Putamen (tissue), 1 donor: ENCODE data around the gene TRAF2.

Experiments used
- DNase-seq: peaks from one replicate; pipeline ENCODE4 v3.0.0-alpha.2; 2016; ENCODE audit warnings: low spot score

Gene TRAF2

DNA sequence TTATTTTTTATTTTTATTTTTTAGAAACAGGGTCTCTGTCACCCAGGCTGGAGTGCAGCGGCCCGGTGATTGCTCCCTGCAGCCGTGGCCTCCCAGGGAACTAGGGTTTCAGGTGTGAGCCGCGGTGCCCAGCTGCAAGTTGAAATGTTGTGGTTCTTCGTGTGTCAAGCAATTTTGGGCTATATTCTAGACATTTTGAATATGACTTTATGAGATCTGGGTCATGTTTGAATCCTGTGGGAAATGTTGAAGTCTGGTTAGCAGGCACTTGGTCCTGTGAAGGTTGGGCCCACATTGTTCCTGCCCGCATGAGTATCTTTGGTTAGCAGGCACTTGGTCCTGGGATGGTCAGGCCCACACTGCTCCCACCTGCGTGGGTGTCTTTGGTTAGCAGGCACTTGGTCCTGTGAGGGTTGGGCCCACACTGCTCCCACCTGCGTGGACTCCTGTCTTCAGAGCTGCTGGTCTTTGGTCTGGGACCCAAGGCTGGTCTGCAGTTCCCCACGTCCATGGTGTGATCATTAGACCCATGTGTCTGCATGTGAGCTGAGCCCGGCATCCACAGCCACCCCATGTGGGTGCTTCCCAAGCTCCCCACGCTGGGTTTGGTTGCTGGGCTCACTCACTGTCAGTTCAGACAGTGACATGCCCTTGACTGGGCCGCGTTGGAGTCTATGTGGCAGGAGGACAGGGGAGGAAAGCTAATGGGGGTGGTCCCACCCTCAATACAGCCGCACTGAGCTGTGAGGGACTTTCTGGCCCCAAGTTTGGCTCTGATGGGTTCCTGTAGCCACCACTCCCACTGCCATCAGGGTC, 51.1 kb downstream of the TRAF2 start:
- DNase-seq = no peak

DNA sequence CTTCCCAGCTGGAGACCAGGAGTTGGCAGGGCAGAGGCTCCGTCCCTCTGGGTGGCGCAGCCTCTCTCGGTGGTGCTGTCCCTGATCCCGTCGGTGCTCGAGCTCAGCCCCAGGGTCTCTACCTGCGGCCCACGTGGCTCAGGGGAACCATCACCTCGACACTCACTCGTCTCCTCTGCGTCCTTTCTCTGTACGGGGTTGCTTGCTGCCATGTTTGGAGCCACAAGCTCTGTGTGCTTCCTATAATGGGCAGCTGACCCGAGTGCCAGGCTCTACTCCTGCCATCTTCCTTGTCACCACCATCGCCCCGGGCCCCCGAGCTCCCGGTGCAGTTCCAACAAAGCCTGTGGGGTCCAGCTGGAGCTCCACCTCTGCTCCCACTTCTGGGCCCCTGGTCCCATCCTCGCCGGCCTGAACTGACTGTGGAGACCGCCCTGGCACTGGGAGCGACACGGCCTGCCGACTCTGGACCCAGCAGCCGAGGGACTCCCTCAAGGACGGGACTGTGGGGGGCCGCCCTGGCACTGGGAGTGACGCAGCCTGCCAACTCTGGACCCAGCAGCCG, 53.2 kb downstream of the TRAF2 start:
- DNase-seq = no peak

DNA sequence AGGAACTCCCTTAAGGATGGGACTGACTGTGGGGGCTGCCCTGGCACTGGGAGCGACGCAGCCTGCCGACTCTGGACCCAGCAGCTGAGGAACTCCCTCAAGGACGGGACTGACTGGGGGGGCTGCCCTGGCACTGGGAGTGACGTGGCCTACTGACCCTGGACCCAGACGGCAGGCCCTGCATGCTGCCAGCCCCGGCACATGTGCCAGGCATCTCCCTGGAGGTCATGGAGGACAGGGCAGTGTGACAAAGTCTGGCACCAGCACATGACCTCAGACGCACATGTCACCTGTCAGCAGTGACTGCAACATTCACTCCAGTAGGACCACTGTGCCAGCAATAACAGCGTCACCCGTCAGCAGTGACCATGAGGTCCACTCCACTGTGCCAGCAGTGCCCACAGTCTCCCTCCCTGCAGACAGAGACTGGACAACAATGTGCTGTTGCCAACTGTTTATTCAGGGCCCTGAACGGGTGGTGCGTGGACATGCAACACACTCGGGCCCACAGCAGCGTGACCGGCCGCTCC, 53.7 kb downstream of the TRAF2 start:
- DNase-seq = peak; percentile 86

DNA sequence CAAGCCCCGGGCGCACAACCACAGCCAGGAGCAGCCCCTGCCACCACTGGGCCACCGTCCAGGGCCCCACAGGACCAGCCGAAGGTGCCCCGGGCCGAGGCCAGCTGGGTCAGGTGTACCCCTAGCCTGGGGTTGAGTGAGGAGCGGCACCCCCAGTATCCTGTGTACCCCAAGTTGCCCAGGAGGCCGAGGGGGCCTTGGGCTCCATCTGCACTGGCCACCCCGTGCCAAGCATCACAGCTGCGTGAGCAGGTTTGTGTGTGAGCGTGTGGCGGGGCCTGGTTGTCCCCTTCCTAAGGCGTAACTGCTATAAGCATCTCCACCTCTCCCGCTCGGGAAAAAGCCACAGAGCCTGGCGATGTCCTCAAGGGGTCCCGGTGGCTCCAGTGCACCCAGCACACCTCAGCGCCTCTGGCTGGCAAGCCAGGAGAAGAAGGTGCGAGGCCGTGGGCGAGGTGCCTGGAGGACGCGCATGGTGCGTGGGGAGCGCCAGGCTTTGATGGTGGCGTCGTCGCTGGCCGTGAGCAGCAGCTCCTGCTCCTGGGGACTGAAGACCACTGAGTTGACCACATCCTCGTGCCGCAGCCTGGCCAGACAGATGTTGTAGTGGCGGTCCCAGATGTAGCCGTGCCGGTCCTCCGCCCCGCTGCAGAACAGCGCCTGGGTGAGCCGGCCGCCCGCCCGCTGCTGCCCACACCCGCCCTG, 54.4 kb downstream of the TRAF2 start:
- DNase-seq = no peak

DNA sequence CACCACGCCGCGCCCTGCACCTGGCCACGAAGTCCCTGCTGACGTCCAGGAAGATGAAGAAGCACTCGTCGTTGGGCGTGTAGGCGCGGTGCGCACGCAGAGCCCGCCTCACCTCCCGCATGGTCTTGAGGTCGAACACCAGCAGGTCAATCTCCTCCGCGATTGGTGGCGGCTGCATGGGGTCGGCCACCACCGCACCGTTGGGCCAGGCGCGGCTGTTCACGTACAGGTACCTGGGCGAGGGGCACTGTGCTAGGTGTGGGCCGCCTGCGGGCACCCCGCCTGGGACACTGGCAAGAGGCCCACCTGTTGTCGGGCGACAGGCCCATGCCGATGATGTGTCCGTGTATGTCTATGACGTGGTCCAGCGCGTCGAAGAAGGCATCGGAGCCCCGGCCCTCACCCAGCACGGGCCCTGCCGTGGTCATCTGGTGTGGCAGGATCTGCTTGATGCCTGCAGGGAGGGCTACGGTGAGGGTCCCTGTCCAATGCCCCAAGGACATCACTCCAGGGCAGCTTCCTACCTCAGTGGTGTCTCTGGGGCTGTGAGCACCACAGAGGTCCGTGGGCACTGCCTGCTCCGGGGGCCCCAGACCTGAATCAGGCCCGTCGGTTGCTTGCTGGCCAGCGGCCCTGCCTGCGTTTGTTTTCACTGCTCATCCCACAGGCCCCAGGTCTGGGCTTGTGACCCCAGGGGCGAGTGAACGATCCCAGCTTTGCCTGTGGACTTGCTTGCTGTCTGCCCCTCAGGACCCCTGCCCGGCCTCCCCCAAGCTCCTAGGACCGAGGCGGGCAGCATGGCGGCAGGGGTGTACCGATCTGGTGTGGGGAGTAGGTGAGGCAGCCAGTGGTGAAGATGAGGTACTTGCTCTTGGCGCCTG, 55.2 kb downstream of the TRAF2 start:
- DNase-seq = no peak

DNA sequence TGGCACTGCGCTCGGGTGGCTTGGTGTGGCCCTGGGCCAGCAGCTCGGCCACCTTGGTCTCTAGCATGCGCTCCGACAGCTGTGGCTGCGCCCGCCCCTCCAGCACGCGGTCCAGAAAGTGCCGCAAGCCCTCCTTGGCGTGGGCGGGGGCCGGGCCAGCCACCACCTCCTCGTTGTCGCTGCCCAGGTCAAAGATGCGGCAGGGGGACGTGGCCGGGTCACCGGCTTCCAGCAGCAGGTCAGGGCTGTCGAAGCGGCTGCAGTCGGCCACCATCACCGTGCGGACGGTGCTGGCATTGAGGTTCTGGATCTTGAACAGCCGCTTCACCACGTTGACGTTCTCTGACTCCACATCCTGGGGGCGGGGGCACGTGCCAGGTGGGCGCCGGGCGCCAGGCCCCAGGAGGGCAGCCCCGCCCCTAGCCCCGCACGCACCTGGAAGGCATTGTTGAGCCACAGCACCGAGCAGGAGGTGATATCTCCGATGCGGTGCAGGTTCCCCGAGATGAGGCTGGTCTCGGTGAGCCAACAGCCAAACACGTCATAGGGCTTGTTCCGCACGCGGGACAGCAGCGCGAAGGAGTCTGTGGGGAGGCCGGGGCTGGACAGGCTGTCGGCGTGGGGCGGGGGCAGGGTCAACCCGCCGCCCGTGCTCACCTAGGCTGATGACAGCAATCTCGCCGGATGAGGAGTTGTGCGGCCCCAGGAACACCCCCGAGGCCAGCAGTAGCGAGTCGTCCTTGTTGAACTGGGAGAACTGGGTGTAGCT, 56.0 kb downstream of the TRAF2 start:
- DNase-seq = no peak

DNA sequence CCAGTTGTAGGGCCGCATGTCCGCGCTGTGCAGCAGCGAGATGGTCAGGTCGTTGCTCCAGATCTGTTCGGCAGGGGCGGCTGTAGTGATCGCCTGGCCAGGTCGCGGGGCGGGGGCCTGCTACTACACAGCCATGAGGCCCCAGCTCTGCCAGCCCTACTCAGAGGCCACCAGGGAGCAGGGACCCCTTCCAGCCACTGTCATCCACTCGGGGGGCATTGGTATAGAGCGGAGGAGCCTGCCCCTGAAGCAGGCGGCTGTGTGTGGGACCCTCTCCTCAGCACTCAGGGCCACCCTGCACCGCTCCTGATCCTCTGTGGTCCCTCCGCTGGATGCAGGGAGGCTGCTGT, 56.5 kb downstream of the TRAF2 start:
- DNase-seq = no peak

DNA sequence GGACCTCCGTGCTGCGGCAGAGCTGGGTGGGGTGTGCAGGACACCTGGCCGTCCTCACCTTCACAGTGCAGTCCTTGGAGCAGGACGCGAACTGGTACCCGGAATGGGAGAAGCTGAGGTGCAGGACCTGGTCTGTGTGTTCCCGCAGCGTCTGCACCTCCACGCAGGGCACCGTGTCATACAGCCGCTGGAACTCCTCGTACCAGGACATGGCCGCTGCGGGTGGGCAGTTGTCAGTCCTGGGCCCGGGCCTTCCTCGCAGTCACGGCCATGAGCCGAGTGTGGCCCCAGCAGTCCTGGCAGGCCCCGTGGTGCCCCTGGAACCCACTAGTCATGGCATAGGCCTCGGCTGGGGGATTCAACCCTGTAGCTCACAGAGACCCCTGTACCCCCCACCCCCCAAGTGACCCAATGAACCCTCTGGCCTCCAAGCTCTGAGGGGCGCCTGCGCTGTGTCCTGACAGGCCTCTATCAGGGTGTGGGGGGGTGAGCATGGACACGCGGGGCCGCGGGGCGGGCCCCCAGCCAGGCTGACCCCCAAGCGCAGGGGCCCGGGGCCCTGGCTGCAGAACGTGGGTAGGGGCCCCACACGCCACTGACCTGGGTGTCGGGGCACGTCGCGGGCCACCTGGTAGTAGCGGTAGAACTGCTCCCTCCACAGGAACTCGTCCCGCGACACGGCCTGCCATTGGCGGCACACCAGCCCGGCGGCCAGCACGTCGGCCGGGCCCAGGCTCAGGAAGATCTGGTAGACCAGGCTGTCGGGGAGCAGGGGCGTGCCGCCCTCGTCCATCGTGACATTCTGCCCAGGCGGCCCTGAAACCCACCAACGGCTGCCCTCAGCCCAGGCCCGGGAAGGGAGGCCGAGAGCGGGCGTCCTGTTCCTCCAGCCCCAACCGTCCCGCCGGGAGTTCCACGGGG, 57.2 kb downstream of the TRAF2 start:
- DNase-seq = no peak

DNA sequence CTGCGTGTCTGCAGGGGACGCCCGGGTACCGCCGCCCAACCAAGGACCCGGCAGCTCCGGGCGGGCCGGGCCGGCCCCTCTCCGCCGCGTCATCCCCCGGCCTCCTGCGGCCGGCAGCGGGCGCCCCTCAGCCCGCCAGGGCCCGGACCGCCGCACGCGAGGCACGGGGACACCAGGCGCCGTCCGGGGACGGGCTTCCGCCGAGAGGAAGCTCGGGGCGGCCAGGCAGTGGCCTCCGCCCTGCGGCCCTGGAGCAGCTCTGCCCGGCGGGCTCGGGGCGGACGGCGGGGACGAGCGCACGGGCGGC, 57.8 kb downstream of the TRAF2 start:
- DNase-seq = no peak

DNA sequence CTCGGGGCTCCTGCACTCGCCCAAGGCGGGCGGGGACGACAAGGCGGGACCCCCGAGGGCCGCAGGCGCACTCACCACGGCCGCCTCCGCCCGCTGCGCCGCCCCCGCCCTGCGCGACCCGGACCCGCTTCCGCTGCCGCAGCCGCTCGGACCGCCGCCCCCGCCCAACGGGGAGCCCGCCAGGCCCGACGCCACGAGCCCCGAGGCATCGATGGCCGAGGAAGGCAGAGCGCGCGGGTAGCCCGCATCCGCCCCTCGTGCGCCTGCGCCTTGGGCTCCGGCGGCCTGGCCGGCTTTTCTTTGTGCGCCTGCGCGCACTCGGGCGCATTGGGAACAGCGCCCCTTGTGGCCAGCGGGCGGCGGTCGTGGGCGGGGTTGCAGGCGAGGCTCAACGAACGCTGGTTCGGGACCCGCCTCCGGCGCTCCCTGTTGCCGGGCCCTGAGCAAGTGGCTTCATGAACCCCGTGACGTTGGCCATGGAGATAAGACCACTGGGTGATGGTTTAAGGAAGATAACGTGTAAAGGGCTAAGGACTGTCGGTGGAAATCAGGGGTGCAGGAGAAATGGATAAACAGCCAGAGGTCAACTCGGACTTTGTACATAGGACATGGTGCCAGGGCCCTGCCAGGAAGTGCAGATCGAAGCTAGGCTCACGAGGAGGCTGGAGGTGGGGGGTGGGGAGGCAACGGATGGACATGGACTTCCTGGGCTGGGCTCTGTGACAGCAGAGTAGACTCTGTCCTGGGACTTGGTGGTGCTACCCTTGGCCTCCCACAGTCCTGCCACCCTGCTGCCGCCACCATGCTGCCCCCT, 58.4 kb downstream of the TRAF2 start, which contains the start of the genes C8G and FBXW5:
C8G (plus strand) TSS at position 725 of the 814 bp plus-strand sequence; CDS start at position 803, 78 bp downstream.
FBXW5 (minus strand) TSS at position 220 of the 814 bp plus-strand sequence. CDS start 655 bp downstream, outside the sequence.
- DNase-seq = peak; percentile 92

DNA sequence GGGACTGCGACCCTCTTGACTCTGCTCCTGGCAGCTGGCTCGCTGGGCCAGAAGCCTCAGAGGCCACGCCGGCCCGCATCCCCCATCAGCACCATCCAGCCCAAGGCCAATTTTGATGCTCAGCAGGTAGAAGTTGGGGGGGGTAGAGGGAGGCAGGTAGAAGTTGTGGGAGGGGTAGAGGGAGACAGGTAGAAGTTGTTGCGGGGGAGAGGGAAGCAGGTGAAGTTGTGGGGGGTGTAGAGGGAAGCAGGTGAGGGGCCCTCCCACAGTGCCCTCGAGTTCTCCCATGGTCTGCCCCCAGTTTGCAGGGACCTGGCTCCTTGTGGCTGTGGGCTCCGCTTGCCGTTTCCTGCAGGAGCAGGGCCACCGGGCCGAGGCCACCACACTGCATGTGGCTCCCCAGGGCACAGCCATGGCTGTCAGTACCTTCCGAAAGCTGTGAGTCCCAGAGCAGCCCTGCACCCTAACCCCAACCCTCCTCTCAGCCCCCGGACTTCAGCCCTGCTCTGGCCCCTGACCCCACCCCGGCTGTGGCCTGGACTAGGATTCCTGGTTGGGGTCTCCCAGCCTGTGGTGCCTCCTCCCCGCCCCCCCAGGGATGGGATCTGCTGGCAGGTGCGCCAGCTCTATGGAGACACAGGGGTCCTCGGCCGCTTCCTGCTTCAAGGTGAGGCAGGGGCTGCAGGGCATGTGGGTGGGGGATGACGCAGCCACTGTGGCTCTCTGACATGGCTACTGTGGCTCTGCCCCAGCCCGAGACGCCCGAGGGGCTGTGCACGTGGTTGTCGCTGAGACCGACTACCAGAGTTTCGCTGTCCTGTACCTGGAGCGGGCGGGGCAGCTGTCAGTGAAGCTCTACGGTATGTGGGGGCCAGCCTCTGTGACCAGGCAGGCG, 59.3 kb downstream of the TRAF2 start:
- DNase-seq = no peak

DNA sequence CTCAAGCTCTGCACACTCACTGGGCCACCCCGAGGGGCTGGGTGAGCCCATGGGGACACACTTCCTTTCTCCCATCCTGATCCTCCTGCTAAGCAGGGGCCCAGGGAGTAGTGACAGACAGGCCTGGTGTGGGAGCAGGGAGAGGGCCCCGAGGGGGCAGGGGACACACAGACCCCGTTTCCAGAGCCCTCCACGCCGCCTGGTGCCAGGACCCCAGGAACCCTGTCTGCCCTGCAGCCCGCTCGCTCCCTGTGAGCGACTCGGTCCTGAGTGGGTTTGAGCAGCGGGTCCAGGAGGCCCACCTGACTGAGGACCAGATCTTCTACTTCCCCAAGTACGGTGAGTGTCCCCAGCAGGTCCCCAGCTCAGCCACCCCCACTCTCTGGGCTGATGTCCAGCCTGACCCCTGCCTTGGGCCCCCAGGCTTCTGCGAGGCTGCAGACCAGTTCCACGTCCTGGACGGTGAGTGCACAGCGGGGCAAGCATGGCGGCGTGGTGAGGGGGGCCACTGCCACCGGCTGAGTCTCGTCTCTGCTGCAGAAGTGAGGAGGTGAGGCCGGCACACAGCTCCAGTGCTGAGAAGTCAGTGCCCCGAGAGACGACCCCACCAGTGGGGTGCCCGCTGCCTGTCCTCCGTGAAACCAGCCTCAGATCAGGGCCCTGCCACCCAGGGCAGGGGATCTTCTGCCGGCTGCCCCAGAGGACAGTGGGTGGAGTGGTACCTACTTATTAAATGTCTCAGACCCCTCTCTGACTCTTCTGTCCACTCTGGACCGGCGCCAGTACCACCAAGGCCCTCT, 60.1 kb downstream of the TRAF2 start:
- DNase-seq = no peak

DNA sequence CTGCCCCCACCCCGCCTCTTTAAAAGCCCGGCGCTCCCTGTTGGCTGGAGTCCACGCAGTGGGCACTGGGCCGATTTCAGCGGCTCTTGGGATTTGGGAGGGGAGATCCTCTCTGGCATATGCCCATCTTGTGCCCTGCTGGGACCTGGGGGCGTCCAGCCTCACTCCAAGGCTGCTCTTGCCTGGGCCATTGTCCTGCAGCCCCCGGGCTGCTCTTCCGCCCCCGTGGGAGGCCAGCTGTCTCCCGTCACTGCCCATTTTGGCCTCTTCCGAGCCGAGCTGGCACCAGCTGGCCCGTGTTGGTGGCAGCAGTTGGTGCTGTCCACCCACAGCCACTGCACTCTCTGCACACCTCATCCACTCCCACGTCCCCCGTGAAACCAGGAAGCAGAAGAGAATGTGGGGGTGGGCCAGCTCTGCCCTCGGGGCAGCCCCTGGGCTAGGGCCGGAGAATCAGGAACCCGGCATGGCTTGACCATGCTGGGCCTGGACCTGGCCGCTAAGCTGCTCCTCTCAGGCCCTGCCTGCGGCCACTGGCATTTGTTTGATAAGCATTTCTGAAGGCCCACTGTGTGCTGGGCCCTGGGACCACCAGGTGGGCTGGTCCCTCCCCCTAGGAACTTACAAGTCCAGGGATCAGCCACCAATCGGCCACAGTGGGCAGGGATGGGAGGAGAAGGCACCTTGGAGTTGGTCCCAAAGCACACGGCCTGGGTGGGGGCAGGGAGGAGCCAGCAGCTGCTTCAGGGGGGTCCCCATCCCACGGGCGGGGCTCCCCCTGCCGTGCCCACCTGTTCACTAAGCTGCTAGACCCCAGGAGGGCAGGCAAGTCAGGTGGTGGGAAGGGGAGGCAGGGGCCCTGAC, 60.9 kb downstream of the TRAF2 start:
- peak; percentile 66 for DNase-seq

DNA sequence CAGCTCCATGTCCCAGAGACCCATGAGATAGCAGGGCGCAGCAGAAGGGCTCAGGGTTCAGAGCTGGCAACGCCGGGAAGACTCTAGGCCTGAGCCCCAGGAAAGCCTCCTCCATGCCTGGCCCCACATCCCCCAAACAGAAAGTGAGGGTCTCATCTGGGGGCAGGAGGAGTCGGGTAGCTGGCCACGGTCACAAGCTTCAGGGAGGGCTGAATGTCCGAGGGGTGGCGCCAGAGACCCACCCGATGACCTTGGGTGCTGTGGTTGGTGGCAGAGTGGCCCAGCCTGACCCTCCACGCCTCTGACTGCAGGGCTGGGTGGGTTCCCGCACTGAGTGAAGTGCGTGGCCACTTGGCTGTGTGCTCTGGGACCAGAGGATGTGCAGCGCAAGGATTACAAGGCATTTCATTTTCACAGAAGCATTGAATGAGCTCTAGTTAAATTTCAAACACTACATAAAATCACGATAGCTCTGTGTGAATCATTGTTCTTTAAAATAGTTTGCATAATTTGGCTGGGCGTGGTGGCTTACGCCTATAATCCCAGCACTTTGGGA, 61.7 kb downstream of the TRAF2 start:
- DNase-seq = peak; percentile 73

DNA sequence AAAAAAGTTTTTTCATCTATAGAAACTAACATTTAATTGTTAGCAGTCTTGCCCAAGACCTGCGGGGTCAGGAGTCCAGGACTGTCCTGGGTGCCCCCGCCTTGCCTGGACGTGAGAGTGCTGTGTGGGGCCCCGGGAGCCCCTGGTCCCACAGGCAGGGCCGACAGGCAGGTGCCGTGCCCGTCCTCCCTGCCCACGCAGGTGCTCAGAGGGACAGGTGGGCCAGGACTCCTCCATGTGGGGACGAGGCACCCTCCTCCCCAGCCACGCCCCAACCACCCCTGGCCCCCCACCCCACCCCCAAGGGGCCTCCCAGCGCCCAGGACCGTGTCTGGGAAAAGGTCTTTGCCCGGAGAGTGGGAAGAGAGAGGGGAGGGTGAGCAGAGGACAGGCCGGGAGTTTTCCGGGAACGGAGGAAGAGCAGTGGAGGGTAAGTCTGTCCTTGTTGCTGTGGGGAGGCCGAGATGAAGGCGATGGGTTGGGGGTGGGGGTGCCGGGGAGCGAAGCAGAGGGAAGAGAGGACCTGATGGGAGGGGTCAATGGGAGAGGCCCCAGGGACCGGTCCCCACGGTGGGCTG, 63.0 kb downstream of the TRAF2 start:
- no peak for DNase-seq
